HT-29 (cell line): ENCODE measurements around the gene PGM2L1. TPM values are rescaled to one million over a fixed set of nuclear protein-coding genes. Genes with fewer than 3 reads are reported as not detected.
A peak's percentile ranks its signal among the peaks of the same experiment; 100 is the strongest.
"Not testable (repeated sequence)": the region's sequence is repeated elsewhere in the genome, so short reads cannot be mapped to it uniquely, and the experiment has no call there.

Experiments used
- DNase-seq: peaks from one replicate; pipeline ENCODE4 v3.0.0-alpha.2; 2015; ENCODE audit warnings: low spot score
- total RNA-seq: library from RNA; depleted of rRNA; stranded (reverse); fragments of >200 nt; shearing (Covaris generic); gene quantifications from 2 replicates; pipeline ENCODE4 v1.2.3, GENCODE V29; 2014

The PGM2L1 gene
- total RNA-seq, 1 experiment from 2014 or later, result 0.79 TPM

- no peak for DNase-seq
These were observed 2.4 kb upstream of the PGM2L1 start for GRCh38 chr11:74400606-74401005.

DNA sequence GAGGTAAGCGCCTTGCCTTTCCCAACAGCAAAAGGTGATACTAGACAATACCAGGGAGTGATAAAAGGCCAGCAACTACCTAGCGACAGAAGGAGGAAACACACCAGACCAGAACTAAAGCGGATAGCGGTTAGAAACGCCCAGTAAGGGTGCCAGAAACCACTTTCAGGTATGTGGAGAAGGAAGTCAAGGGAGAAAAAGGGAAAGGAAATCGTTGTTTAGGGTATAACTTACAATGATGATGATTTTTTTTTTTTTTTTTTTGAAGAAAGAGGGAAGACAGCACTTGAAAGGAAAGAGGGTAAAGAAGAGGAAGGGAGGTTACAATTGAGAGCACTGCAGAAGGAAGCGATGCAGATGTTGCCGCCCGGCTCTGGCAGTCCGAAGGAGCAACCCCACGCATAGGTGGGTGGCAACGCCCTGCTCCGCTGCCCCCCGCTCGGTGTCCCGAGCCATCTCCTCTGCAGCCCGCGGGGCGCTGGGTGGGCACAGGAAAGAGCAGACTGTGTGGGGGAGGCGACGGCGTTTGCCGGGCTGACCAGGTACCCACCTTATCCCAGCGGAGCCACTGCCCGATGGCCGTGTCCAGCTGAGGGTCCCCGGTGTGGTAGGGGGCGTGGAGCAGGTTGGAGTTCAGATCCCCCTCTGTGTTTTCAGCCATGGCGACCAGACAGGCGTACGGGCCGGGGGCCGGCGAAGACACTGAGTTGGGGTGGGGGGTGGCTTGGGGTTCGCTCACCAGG is 561 bp downstream of the PGM2L1 start:
- peak; percentile 89 for DNase-seq

- no peak for DNase-seq
These were observed 6.0 kb downstream of the PGM2L1 start for GRCh38 chr11:74392256-74392655.

DNA sequence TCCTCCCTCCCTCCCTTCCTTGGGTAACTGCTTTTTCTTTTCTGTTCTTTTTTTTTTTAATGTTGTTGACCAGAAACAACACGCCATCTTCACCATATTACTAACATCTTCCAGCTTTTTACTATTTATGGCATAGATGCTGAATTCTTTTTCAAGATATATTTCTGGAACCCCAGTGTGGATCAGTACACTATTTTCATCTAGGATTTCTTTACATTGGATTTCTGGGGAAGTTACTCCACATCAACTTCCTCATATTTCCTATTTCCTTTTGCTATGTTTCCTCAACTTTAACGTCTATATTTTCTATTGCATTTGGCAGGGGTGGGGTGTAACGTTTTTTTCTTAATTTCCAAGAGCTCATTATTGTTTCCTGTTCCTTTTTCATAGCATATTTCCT is 7.0 kb downstream of the PGM2L1 start:
- no peak for DNase-seq

GRCh38 chr11:74390697-74391096 is 7.5 kb downstream of the PGM2L1 start:
- DNase-seq, result no peak

GRCh38 chr11:74388678-74389327 is 9.4 kb downstream of the PGM2L1 start:
- DNase-seq, result peak; percentile 95

- DNase-seq, result no peak
These were observed 13.6 kb downstream of the PGM2L1 start for GRCh38 chr11:74384641-74385040.

DNA sequence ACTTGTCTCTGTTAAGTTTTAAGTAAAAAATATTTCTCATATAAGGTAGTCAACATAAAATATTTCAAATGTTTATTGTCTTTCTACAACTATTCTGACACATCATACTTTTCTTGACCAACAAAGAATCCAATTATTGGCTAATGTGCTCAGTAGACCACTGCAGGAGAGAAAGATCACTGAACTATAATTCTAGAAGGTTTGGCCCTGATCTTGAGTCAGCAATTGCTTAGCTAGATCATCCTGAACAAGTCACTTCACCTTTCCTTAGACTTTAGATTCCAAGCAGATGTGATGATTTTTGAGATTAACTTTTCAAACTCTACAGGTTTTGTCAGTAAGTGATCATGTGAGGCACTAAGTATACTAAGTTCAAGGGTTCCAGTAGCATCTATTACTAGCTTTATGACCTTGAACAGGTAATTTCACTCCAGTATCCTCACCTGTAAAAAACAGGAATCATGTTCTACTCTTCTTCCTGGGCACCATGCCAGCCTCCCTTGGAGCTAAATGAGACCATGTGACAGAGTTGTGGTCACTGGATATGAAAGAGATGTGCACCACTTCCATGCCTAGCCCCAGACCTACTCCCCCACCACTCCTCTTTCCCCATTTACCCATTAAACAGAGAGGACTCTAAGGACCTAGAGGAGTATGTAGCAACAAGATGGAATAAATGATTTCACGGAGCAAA is 17.3 kb downstream of the PGM2L1 start:
- peak; percentile 75 for DNase-seq

DNA sequence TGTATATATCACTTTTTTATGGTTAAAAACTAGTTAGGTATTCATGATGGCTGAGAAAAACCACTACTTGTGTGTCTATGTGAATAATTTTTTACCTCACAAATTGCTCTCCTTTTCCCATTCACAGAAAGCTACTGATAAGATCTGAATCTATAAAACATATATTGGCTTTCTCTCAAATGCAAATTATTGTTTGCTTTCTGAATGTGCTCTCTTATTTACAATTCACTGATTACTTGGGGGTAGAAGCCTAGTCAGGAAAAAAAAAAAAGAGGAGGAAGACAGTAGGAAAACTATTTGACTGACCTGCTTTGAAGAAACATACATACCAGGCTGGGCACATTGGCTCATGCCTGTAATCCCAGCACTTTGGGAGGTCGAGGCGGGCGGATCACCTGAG is 20.5 kb downstream of the PGM2L1 start:
- DNase-seq, result no peak

- no peak for DNase-seq
These were observed 24.9 kb downstream of the PGM2L1 start for GRCh38 chr11:74373382-74373781.

DNA sequence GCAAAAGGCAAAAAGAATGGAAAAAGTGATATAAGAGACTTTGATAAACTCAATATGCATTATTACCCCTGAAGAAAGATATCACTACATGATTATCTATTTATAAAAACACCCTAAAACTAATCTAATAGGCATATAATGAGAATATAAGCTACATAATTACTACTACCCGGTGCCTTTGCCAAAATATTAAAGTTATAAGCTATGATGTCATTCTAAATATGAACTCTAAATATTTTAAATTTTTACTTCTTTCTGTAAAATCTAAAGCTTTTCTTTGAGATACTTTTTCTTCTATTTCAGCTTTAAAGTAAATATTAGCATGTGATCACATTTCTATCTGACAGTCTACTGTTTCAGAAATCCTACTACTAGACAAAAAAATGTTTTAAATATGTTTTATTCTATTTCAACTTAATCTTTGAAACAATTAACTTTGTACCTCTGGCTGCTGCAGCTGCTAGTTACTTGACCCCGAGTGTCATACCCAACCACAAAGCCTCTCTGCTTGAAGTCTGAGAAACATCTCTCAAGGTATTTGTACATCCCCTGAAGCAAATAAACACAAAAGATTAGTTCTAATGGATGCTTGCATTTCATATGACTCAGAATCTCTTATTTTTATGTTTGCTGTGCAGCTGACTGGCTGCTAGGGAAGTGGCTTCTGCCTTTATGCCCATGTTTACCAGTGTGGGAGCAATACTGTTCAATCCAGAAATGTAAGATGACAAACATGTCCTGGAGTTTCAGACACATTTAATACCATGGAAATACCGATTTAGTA is 26.8 kb downstream of the PGM2L1 start:
- no peak for DNase-seq

DNA sequence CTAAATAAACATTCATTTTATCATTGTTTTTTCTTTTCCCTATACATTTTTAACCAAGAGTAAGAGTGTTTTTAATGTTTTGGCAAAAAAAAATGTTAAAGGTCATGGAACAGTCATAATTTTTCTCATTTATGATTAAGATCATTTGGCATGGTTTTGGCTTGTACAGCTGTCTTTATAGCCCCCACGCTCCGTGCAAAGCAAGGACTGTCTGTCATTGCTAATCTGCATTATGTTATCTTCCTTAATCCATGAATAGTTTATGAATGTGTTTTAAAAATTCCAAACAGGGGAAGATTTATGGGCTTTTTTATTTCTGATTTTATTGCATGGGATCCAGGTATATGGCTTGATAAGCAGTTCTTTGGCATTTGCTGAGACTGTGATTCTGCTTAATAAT is 28.1 kb downstream of the PGM2L1 start:
- DNase-seq, result no peak

DNA sequence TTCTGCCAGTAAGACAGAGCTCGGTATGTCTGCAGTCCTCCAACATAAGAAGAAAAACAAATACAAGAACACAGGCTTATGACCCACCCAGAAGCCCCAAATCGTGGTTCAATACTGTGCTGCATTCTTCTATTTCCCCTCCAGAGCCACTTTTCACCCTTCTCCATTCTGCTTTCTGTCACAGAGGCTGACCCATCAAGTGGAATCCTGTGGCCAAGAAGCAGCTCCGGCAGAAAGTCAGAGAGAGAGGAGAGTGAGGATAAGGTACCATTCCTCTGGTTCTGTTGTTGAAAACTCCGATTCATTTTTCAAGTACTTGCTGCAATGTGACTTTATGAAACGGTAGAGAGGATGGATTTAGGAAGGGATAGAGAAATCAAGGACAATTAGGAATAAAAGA is 30.4 kb downstream of the PGM2L1 start:
- no peak for DNase-seq

DNA sequence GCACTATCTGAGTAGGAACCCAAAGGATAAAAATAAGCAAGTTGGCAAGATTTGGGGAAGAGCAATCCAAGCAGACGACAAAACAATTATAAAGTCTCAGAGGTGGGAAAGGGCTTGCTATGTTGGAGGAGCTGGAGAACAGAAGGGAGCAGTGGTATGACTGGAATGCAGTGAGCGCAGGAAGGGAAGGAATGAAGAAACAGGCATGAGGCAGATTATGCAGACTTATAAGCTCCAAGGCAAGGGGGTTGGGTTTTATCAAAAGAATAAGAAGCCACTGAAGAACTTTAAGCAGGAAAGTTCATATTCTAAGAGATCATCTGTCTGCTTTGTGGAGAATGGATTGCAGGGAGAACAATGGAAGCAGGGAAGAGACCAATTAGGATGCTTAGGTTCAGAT is 31.7 kb downstream of the PGM2L1 start:
- no peak for DNase-seq

- DNase-seq, result not testable (repeated sequence)
These were observed 32.4 kb downstream of the PGM2L1 start for GRCh38 chr11:74365805-74366204.

DNA sequence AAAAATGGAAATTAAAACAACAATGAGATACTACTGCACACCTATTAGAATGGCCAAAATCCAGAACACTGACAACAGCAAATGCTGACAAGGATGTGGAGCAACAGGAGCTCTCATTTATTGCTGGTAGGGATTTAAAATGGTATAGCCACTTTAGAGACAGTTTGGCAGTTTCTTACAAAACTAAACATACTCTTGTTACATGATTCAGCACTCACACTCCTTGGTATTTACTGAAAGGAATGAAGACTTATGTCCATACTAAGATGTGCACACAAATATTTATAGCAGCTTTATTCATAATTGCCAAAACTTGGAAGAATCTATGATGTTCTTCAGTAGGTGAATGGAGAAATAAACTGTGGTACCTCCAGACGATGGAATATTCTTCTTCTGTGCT is 40.8 kb downstream of the PGM2L1 start:
- no peak for DNase-seq

DNA sequence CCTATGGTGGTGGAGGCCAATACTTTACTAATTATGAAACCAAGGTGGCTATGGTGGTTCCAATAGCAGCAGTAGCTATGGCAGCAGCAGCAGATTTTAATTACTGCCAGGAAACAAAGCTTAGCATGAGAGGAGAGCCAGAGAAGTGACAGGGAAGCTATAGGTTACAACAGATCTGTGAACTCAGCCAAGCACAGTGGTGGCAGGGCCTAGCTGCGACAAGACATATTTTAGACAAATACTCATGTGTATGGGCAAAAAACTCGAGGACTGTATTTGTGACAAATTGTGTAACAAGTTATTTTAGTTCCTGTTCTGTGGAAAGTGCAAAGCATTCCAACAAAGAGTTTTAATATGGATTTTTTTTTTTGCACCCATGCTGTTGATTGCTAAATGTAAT is 42.6 kb downstream of the PGM2L1 start:
- no peak for DNase-seq

GRCh38 chr11:74354036-74354435 is 44.2 kb downstream of the PGM2L1 start:
- no peak for DNase-seq

- DNase-seq, result no peak
These were observed 50.9 kb downstream of the PGM2L1 start for GRCh38 chr11:74347381-74347780.

DNA sequence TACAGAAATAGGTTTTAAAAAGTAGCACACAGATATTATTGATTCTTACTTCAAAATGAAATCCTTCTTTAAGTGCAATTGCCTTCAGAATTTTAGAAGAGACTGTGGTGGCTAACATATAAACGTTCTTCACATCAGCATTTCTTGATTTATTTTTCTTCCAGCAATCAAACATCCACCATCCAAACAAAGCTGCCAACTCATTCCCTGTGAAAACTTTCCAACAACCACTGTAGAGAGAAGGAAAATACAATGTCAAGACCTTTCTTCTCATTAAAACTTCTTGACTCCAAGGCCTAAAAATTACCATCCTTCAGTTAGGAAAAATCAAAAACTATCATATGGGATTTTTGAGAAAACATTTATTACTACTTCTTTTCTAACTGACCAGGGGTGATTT is 52.8 kb downstream of the PGM2L1 start:
- no peak for DNase-seq

DNA sequence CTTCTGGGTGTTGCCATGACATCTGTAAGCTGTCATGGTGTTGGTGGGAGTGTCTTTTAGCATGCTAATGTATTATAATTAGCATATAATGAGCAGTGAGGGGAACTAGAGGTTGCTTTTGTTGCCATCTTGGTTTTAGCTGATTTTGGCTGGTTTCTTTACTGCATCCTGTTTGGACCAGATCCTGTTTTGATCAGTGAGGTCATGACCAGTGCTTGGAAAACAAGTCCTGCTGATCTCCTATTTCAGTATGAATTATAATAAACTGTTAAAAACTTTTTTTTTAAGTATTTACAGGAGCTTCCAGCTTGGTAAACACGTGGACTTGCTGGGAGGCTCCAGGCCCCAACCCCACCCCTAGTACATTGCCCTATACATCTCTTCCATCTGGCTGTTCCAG is 56.3 kb downstream of the PGM2L1 start:
- no peak for DNase-seq

DNA sequence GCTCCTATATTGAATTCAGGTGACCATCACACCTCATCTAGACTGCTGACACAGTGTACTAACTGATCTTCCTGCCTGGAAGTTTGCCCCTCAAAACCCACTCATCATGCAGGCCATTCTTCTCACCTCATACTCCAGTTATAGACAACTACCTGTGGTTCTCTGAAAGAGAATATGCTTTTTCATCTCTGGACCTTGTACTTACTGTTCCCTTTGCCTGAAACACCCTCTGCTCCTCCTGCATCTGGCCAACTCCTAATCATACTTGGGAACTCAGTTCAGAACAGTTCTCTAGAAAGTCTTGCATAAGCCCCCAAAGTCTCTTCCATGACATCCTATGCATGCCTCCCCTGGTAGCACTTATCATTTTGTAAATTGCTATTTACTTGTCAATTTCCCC is 58.6 kb downstream of the PGM2L1 start:
- no peak for DNase-seq
